Activated CD4-positive, alpha-beta T cell treated with anti-CD3 and anti-CD28 coated beads, Interleukin-2, amount 50 U/mL, for 48 hours (primary cell): ENCODE results near the gene ZPLD1.

ENCODE experiments used
- DNase-seq, 2 experiments: peaks; one replicate each; pipeline ENCODE4 v3.0.0-alpha.2; 2020

The ZPLD1 gene

DNA sequence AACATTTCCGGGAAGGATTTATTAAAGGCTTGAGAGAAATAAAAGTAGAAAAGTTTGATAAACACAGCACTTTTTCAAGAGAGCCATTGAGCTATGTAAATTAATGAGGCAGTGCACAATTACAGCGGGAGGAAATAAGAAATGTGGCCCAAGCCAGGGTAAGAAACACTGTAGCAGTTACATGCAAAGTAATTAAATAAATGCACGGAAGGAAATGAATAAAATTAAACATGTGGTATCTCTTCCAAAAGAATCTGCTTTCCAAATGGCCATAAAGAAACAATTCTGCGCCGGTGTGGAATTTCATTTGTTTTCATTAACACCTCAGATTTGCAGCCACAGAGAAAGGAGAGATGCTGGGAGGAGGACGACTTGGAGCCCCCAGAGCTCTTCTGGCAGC lies 35.3 kb downstream of the ZPLD1 start:
- DNase-seq, result no peak

DNA sequence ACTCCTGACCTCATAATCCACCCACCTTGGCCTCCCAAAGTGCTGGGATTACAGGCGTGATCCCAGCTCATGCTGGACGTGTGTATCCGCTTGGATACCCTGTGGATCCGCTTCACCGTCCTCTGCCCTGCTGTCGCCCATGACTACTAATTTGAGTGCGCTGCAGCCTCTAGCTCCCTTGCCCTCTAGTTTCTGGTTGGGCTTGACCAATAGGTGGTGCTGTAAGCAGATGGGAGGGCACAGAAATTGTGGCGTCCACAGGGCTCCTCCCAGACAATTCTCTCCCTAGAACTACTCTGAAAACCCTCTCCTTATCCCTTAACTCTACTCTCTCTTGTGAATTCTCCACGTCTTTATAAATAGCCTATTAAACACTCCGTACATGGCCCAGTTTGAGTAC lies 36.2 kb downstream of the ZPLD1 start:
- DNase-seq, result no peak

DNA sequence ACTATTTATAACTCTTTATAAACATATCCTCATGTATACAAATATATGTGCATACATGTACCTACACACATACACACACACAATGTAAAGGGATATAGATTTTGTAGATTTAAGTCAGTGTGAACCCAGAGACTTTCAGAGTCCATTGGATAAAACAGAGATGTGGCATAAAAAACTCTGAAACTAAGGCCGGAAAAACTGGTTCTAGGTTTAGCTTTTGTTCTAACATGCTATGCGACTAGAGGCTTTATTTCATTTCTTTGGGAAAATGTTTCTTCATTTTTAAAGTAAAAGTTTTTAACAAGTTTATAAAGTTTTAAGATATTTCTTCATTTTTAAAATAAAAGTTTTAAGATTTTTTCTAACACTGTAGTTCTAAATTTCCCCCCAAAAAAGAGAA lies 36.7 kb downstream of the ZPLD1 start:
- no peak for DNase-seq

DNA sequence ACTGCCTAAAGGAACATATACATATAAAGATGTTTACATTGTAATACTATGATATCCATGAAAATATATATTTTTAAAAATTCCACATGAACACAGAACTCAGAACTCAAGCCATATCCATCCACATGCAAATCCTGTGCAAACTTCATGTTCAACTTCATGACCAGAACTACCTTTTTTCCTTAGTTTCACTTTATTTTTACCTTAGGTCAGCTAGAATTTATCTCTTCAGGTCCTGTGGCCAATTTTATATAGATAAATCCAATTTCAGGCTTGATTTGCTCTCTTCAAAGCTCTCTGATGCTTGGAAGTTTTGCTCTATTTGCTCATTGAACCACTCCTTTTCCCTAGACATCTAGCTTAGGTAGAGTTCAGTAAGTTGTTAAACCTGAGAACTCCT lies 38.8 kb downstream of the ZPLD1 start:
- DNase-seq, result no peak

DNA sequence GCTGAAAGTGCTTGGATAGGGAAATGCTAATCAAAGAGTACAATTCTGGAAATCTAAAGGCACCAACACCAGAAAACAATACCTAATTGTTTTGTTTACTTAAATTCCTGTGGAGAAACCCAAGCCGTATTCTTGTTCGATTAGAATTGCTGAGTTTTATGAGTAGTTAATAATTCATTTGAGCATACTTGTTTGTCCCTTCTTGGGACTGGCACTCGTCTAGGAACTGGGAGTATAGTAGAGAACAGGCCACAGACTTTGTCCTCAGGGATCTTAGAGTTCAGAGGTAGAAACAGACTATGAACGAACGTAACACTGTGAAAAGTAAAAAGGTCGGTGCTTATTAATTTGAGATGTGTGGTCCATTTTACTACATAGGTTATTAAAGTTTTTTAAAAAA lies 39.4 kb downstream of the ZPLD1 start:
- no peak for DNase-seq

DNA sequence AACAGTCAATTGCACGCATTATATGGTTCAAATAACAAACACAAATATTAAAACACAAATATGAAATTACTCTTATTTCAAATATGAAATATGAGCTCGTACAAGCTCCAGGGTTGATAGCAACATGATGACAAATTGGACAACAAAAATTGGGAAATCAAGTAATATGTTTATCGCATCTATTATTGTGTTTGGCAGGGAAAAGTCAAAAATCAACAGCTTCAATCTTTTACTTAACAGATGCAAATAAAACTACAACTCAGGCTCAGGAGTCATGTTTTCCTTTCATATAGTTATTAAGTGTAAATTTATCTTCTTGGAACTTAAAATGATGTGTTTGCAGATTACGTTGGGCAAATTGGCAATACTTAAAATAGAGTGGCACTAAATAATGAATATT lies 41.4 kb downstream of the ZPLD1 start:
- DNase-seq, result no peak

DNA sequence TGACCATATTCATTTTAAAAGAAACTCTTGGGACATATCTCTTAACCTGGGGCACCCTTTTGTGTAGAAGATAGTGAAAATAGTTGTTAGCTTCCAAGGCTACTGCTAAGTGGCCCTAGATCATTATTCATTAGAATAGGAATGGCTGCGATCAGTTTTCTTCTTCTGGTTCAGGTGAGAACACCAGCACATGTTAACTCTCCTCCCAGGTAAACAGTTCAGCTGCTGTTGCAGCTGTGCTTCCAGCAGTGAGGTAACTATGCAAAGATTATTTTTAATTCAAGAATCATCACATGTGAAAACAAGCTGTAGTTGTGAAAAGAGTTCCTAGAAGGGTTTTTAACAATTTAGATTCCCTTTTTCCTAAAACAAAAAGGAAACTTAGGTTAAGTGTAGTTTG lies 43.3 kb downstream of the ZPLD1 start:
- no peak for DNase-seq

DNA sequence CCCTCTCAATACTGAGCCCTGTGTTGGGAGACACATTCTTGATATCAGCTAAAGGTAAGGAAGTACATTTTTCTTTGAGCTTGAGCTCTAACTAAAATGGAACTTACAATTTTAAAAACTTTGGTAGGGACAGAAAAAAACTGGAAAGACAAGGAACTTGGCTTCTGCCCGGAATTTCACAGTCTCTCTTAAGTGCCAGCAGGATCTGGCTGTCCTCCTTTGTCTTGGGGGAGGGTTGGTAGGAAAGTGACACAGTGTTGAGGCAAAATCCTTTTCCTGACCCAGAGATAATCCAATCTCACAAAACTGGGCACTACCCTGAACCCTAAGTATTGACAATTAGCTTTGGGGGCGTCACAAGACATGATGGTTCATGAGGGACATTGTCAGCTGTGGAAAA lies 45.3 kb downstream of the ZPLD1 start:
- no peak for DNase-seq

DNA sequence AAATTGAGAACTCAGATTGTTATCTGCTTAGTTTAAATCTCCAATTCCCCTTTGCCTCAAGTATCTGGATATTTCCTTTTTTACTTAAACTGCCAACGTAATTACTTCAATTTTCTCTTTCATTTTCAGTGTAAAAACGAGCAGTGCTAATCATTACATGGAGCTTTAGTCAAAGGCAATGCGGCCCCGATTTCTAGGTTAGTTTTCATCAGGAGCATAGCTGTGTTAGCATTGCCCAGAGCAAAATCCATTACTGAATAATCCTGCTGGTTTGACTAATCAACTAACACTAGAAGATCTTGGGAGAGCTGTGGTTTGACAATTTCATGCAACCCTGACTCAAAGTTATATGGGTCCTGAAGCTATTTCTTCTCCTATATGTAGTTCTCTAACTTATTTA lies 46.2 kb downstream of the ZPLD1 start:
- DNase-seq, result no peak

DNA sequence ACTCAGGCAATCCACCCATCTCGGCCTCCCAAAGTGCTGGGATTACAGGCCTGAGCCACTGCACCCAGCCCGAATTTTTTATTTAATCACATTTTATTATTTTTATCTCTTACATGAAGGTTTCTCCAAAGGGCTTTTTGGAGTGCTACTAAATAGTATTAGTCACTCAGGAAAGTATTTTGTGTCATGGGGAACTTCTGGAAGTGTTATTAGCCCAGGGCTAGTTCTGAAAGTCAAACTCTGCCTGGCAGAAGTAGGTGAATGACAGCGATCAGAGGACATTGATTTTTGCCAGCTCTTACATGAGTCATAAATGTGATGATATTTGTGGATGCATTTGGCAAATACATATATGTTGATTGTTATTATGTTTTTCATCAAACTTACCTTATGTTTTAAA lies 48.7 kb downstream of the ZPLD1 start:
- no peak for DNase-seq

DNA sequence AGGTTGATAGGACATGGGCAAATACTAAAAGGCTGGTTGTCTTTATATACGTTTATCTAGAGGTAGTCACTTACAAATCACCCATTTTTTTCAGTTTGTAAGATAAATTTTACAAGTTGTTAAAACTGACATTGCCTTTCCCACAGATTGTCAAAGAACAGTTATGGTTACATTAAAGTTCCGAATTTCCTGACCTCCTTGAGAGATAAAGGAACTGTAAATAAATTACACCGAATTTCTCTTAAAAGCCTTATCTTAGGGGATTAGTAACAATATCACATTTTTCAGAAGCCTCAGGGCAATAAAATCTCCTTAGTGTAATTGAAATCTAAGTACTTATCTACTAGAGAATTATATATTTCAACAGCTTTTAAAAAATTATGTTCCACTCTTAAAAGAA lies 49.5 kb downstream of the ZPLD1 start:
- DNase-seq, result no peak

DNA sequence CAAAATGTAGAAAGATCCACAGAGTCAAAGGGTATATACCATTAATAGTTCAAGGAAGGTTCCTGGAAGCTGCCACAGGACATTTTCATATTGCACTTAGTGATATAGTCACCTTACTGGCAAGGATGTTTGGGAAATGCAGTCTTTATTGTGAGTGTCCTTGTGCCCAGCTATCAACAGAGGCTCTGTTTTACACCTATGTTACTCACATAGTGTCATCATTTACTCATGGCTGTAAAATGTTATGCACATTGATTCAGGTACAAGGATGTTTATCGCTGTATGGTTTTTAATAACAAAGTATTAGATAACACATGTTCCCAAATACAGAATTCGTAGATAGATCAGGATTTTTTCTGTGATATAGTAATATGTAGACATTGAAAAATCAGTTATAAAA lies 50.9 kb downstream of the ZPLD1 start:
- no peak for DNase-seq

DNA sequence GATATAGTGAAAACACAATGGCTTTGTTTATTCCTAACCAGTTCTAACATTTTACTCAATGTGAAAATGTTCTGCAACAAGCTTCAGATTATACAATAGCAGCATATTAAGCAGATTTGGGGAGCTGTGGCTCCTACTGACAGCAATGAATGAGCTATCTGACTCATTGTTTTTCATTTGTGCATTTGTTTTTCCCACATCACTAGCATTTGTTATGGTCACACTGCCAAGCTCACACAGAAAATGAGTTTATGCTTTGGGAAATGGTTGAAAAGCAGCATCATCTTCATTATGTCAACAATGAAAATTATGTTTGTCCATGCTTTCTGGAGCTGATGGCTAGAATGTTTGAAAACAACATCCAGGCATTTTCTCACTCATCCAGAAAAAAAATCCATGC lies 53.5 kb downstream of the ZPLD1 start:
- no peak for DNase-seq

DNA sequence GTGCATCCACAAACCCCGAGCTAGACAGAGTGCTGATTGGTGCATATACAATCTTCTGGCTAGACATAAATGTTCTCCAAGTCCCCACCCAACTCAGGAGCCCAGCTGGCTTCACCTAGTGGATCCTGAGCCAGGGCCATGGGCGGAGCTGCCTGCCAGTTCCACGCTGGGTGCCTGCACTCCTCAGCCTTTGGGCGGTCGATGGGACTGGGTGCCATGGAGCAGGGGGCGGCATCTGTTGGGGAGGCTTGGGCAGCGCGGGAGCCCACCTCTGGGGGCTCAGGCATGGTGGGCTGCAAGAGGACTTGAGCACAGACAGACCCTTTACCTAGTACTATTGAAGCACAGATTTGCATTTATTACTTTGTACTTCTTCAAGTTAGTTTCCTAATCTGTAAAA lies 57.5 kb downstream of the ZPLD1 start:
- no peak for DNase-seq

DNA sequence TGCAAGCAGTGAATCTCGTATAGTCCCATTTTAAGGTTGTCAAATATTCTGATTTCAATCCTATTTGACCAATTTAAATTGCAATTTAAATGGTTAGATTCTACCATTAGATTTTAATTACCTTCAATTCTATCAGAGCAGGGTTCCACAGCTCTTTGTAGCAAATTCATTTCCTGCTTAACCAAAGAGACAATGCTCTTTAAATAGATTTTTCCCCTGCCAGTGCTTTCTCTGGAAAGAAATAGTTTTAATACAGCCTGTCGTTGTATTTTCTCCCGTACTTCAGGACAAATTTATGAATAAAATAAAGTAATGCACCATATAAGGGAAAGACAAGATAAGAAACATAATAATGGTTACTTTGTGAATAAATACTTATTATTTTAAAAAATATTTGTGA lies 62.8 kb downstream of the ZPLD1 start:
- DNase-seq, result no peak

DNA sequence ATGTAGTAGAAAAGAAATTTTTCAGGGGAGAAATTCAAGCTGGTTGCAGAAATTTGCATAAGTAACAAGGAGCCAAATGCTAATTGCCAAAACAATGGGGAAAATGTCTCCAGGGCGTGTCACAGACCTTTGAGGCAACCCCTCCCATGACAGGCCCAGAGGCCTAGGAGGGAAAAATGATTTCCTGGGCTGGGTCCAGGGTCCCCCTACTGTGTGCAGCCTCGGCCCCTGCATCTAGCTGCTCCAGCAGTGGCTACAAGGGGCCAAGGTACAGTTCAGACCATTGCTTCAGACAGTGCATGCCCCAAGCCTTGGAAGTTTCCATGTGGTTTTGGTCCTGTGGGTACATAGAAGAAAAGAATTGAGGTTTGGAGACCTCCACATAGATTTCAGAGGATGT lies 70.7 kb downstream of the ZPLD1 start:
- no peak for DNase-seq

DNA sequence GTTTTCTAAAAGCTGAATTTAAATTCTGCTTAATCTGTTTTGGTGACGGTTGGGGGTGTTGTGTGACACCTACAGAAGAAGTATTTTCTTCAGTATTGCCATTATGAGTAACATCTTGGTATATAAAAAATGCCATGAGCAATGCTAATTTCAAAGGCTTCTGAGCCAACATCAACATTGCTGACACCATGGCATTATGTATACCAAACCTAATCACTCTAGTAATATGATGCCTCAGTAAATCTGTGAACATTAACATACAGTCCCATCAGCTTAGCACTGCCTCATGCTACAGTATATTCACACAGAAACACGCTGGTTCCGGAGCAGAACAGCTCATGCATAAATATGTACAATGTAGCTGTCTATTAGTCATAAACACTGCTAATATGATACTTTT lies 75.8 kb downstream of the ZPLD1 start:
- DNase-seq, result no peak

DNA sequence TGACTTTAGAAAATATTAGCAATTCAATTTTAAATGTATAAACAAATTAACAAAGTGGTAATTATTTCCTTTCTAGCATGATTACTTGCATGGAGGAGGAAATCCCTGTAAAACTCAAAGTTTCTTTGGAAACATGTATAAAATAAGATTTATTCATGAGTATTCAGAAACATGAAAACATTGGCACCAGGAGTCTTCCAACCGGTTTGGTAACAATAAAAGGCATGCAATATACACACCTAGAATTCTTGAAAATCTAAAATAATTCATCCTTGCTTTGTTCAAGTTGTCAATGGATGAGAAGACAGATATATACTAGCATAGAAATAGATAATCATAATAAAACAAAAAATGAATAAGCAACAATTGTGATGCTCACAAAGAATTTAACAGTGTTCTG lies 76.4 kb downstream of the ZPLD1 start:
- no peak for DNase-seq

DNA sequence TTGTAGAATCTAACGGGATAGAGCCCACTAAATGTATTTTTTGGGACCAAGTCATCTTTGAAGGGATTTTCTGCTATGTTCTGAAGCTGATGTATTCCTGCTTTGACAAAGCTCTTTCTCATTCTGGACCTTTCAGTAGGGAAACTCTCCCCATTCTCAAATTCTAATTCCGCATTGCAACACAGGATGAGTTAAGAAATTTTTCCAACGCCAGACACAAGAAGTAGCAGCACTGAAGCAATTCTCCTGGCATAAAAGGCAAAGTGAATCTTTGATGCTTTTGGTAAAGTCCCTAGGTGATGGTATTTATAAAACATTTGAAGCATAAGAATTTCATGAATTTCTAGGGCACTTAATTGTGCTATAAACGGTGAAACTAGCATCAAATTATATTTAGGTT lies 76.8 kb downstream of the ZPLD1 start:
- no peak for DNase-seq

DNA sequence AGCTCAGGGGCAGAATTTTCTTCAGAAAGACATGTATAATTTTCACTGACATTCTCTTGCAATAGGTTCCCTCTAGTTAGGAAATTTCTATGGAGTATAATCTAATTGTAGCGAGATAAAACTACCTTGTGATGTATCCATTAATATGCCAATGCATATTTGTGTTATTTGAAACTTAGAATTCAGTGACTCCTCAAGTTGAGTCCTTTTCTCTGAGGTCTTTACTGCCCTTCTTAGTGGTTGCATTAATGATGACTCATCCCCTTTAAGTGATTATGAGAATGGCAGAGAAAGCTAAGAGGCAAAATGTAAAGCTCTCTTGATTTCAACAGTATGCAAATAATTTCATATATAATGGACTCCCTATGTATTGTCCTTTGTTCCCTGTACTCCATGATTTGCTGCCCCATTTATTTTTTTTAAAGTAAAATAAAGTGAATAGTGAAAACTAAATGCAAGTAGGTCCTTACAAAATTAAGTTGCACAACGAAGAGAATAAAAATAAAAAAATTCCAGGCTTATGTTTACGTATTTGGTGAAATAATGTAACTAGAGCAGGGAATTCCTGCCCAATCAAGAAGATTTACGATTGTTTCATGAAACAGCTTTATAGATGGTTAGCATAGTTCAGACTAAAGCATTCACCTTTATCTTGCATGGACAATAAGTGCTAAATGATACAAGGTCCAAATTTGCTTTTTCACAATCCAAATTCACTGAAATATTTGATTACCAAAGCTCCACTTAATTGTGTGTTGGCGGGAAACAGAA lies 78.1 kb downstream of the ZPLD1 start:
- DNase-seq, result no peak

DNA sequence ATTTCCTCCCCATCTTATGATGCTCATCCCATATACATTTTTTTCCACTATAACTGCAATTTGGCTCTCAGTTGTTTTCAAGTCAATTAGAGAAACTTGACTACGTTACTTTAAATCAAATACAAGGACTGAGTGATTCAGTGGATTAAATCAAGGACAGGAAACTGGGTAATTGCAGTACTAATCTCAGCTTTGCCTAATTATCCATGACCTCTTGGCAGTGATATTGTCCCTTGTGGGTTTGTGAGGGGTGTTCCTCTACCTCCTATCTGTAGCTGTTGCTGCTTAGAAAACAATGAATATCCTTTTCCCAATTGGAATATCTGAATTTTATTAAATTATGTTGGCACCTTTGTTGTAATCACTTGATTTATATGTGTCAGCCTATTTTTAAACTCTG lies 79.4 kb downstream of the ZPLD1 start:
- no peak for DNase-seq

DNA sequence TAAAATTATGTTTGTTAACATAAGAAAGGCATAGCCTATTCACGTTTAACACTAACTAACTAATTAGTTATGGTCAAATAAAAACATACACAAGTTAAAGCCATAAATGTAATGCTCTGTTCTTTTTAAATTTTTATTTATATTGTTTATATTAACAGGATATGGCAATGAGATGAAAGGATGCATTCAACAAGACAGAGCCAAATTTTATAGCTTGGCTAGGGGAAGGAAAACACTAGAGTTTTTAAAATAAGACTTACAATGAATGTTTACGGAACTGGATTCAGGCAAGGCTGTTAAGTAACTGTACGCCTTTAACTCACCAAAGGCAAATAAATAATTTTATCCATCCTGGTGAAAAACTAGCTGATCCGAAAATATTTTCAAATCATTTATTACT lies 86.4 kb downstream of the ZPLD1 start:
- DNase-seq, result no peak

DNA sequence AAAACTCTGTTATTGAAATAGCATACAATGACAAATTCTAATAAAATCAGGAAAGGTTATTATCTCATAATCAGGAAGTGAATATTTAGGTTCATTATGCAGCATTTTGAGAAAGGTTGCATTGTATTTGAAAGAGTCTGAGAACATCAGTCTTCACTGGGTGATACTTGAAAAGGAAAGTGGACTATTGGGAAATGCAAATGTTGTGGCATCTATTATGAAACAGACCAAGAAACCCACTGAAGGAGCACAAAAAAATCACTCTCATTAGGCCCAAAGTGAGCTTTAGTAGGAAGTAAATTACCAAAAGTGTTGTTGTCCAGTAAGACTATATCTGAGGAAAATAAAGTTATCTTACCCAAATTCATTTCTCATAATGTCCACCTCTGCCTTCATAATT lies 90.8 kb downstream of the ZPLD1 start:
- DNase-seq, result no peak

DNA sequence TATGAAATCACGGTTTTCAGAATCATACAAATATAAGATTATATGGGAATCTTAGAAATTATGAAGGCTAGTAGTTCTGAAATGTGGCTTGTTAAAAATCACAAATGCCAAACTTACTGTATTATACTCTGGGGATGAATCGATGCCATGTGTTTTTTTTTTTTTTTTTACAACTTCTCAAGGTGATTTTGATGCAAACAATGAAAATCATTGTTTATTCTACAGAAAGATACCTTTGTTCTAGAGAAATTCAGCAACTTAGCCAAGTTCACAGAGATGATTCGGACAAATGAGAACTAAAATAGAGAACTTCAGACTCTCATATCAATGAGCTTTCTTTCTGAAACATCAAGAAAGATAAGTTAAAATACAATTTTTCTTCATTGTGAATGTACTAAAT lies 92.0 kb downstream of the ZPLD1 start:
- DNase-seq, result no peak

DNA sequence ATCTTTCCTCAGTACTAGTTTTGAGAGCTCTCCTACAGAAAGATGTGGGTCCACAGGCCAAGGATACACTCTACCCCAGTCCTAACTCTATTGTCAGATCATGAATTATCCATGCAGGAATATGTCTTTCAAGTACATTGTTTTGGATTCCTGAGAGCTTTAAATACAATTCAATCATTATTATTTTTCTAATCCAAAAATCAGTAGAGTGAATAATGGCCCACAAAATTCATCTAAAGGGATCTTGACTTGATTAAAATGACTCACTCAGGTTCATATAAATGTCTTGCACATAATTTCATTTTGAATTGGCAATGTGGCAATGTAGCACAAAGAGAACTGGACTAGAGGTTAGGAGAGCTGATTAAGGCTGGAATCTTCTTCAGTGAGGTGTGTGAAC lies 93.9 kb downstream of the ZPLD1 start:
- no peak for DNase-seq
